ENCODE data around the gene ABCB8. TPM values are rescaled to one million over a fixed set of nuclear protein-coding genes. Genes with fewer than 3 reads are reported as not detected.
A peak's percentile ranks its signal among the peaks of the same experiment; 100 is the strongest.

ABCB8 gene
- total RNA-seq, 5 donors from 2014 or later (not counting 1 experiment from before 2014, with no cell fraction given), result 72.4 to 83.0 (median 74.8) TPM

- Histone ChIP-seq H3K4me3 (ENCODE audit: control insufficient read depth in 1 of 2, extremely low read depth in 1 of 2, low read length in 1 of 2) (peak overlapping the region in 1 of 2 donors; percentile 55), H3K4me1 (ENCODE audit: control insufficient read depth in 1 of 2, extremely low read depth in 1 of 2, insufficient read depth in 2 of 2, low read length in 2 of 2) (peaks cover 31 to 59% of the 10 kb centered on the region in 2 experiments), H3K9me3 (no peaks in the 10 kb centered on the region), H3K36me3 (ENCODE audit: control insufficient read depth in 2 of 2, extremely low read depth in 1 of 2, insufficient read depth in 1 of 2, low read length in 1 of 2) (no peaks in the 10 kb centered on the region), H3K27ac (ENCODE audit: low read length) (peak overlapping the region; percentile 78), H3K27me3 (replicated peaks in 1 of 2; ENCODE audit: control insufficient read depth in 2 of 2, extremely low read depth in 1 of 2, insufficient read depth in 2 of 2, low read length in 1 of 2) (no peaks in the 10 kb centered on the region)
- Mint-ChIP-seq H3K9me3 (no peaks in the 10 kb centered on the region), H3K4me1 (peaks cover 44 to 63% (median 48%) of the 10 kb centered on the region in 3 donors), H3K4me3 (peak overlapping the region; percentile 76 to 82 (median 77)), H3K36me3 (peaks cover 3% of the 10 kb centered on the region), H3K27ac (peak overlapping the region; percentile 86 to 92), H3K27me3 (peaks cover 0 to 2% of the 10 kb centered on the region in 2 donors)
- 40% methylated on average over 7 of the region's 7 CpGs for WGBS (ENCODE audit: insufficient coverage)
- DNase-seq (no peak), ATAC-seq (replicated peaks in 1 of 4) (no peak)
- POLR2A ChIA-PET, result no interaction called here
- CTCF ChIA-PET, result interaction anchor here in 1 of 2 donors (0.9 to 2.0 kb wide), 3 partner anchors 11 to 589 kb away, joined by 3 to 9 read pairs (median 3); no protein-coding TSS in a partner anchor
Measured at GRCh38 chr7:151007469-151007898, 20.8 kb upstream of the ABCB8 start.

GRCh38 chr7:151008143-151008510 is 20.1 kb upstream of the ABCB8 start:
- peaks cover 5% of the 10 kb centered on the region for H3K36me3 Mint-ChIP-seq
- peak in 8 of 35 experiments; percentile 23 to 70 (median 40) for DNase-seq
- no peaks in the 10 kb centered on the region for H3K9me3 ChIP-seq
- H3K4me1 ChIP-seq (ENCODE audit: control insufficient read depth in 1 of 2, extremely low read depth in 1 of 2, insufficient read depth in 2 of 2, low read length in 2 of 2), result peaks cover 36 to 66% of the 10 kb centered on the region in 2 experiments
- H3K4me1 Mint-ChIP-seq, result peaks cover 50 to 70% (median 54%) of the 10 kb centered on the region in 3 donors
- peak; percentile 64 to 74 (median 70) for ATAC-seq (replicated peaks in 1 of 4)
- 0% methylated on average over 3 of the region's 11 CpGs for WGBS (ENCODE audit: insufficient coverage)
- POLR2A ChIA-PET, result interaction anchor here in 1 of 2 donors (0.6 kb wide), 1 partner anchor 11 kb away, joined by 3 read pairs; no protein-coding TSS in a partner anchor
- H3K27ac ChIP-seq (ENCODE audit: low read length), result peak overlapping the region; percentile 78
- CTCF ChIA-PET, result interaction anchor here (0.6 to 2.0 kb wide), 9 partner anchors 10 to 590 kb away, joined by 3 to 9 read pairs (median 3); no protein-coding TSS in a partner anchor
- peak overlapping the region; percentile 86 to 92 for H3K27ac Mint-ChIP-seq
- H3K4me3 Mint-ChIP-seq, result peak overlapping the region; percentile 76 to 82 (median 77)
- H3K27me3 Mint-ChIP-seq, result peaks cover 0 to 2% of the 10 kb centered on the region in 2 donors
- peak overlapping the region; percentile 48 to 55 for H3K4me3 ChIP-seq (ENCODE audit: control insufficient read depth in 1 of 2, extremely low read depth in 1 of 2, low read length in 1 of 2)
- H3K9me3 Mint-ChIP-seq, result no peaks in the 10 kb centered on the region
- no peaks in the 10 kb centered on the region for H3K36me3 ChIP-seq (ENCODE audit: control insufficient read depth in 2 of 2, extremely low read depth in 1 of 2, insufficient read depth in 1 of 2, low read length in 1 of 2)
- H3K27me3 ChIP-seq (replicated peaks in 1 of 2; ENCODE audit: control insufficient read depth in 2 of 2, extremely low read depth in 1 of 2, insufficient read depth in 2 of 2, low read length in 1 of 2), result peaks cover 0 to 2% of the 10 kb centered on the region in 2 experiments

- WGBS (ENCODE audit: insufficient coverage), result 63% methylated on average over 38 of the region's 40 CpGs
- peaks cover 5% of the 10 kb centered on the region for H3K36me3 Mint-ChIP-seq
- no peaks in the 10 kb centered on the region for H3K9me3 Mint-ChIP-seq
- peak overlapping the region; percentile 86 to 92 for H3K27ac Mint-ChIP-seq
- ChIA-PET POLR2A (interaction anchor here in 1 of 2 donors (0.6 kb wide), 1 partner anchor 10 kb away, joined by 3 read pairs; no protein-coding TSS in a partner anchor), CTCF (interaction anchor here (0.6 to 2.0 kb wide), 10 partner anchors 10 to 590 kb away, joined by 3 to 9 read pairs (median 3); no protein-coding TSS in a partner anchor)
- peaks cover 0 to 2% of the 10 kb centered on the region in 2 donors for H3K27me3 Mint-ChIP-seq
- Histone ChIP-seq H3K27me3 (replicated peaks in 1 of 2; ENCODE audit: control insufficient read depth in 2 of 2, extremely low read depth in 1 of 2, insufficient read depth in 2 of 2, low read length in 1 of 2) (peaks cover 0 to 3% of the 10 kb centered on the region in 2 experiments), H3K27ac (ENCODE audit: low read length) (peak overlapping the region; percentile 78), H3K9me3 (no peaks in the 10 kb centered on the region), H3K4me3 (ENCODE audit: control insufficient read depth in 1 of 2, extremely low read depth in 1 of 2, low read length in 1 of 2) (peak overlapping the region; percentile 48 to 55), H3K36me3 (ENCODE audit: control insufficient read depth in 2 of 2, extremely low read depth in 1 of 2, insufficient read depth in 1 of 2, low read length in 1 of 2) (no peaks in the 10 kb centered on the region), H3K4me1 (ENCODE audit: control insufficient read depth in 1 of 2, extremely low read depth in 1 of 2, insufficient read depth in 2 of 2, low read length in 2 of 2) (peaks cover 39 to 72% of the 10 kb centered on the region in 2 experiments)
- H3K4me3 Mint-ChIP-seq, result peak overlapping the region; percentile 76 to 82 (median 77)
- DNase-seq (peak; percentile 36 to 85 (median 63)), ATAC-seq (replicated peaks in 1 of 4) (peak; percentile 38 to 59 (median 54))
- H3K4me1 Mint-ChIP-seq, result peaks cover 54 to 73% (median 54%) of the 10 kb centered on the region in 3 donors
Measured at GRCh38 chr7:151008511-151009323, 19.5 kb upstream of the ABCB8 start.

- Mint-ChIP-seq H3K9me3 (no peaks in the 10 kb centered on the region), H3K27ac (peak overlapping the region; percentile 58 to 88), H3K36me3 (peaks cover 5% of the 10 kb centered on the region), H3K27me3 (peaks cover 0 to 2% of the 10 kb centered on the region in 2 donors), H3K4me1 (peaks cover 61 to 81% (median 61%) of the 10 kb centered on the region in 3 donors), H3K4me3 (peak overlapping the region in 1 of 3 donors; percentile 76)
- DNase-seq, result no peak
- ATAC-seq (replicated peaks in 1 of 4), result no peak
- H3K4me1 ChIP-seq (ENCODE audit: control insufficient read depth in 1 of 2, extremely low read depth in 1 of 2, insufficient read depth in 2 of 2, low read length in 2 of 2), result peaks cover 41 to 79% of the 10 kb centered on the region in 2 experiments
- CTCF ChIA-PET, result interaction anchor here (0.5 to 2.0 kb wide), 7 partner anchors 9 to 235 kb away, joined by 3 to 9 read pairs (median 6); no protein-coding TSS in a partner anchor
- POLR2A ChIA-PET, result interaction anchor here in 1 of 2 donors (0.6 kb wide), 1 partner anchor 20 kb away, joined by 3 read pairs; no protein-coding TSS in a partner anchor
- peaks cover 0 to 3% of the 10 kb centered on the region in 2 experiments for H3K27me3 ChIP-seq (replicated peaks in 1 of 2; ENCODE audit: control insufficient read depth in 2 of 2, extremely low read depth in 1 of 2, insufficient read depth in 2 of 2, low read length in 1 of 2)
- H3K36me3 ChIP-seq (ENCODE audit: control insufficient read depth in 2 of 2, extremely low read depth in 1 of 2, insufficient read depth in 1 of 2, low read length in 1 of 2), result no peaks in the 10 kb centered on the region
- WGBS (ENCODE audit: insufficient coverage), result 87% methylated on average over 19 of the region's 22 CpGs
- H3K27ac ChIP-seq (ENCODE audit: low read length), result peak overlapping the region; percentile 85
- no peaks in the 10 kb centered on the region for H3K9me3 ChIP-seq
- H3K4me3 ChIP-seq (ENCODE audit: control insufficient read depth in 1 of 2, extremely low read depth in 1 of 2, low read length in 1 of 2), result no peak overlapping the region
Measured at GRCh38 chr7:151009327-151010036, 18.8 kb upstream of the ABCB8 start.

GRCh38 chr7:151010037-151010306 is 18.3 kb upstream of the ABCB8 start:
- peaks cover 66 to 86% (median 66%) of the 10 kb centered on the region in 3 donors for H3K4me1 Mint-ChIP-seq
- DNase-seq (no peak), ATAC-seq (replicated peaks in 1 of 4) (no peak)
- ChIA-PET POLR2A (interaction anchor here (0.6 to 1.8 kb wide), 2 partner anchors 18 to 20 kb away, joined by 3 to 4 read pairs; partner anchors contain the start of gene ABCB8 (in 1 of the 2)), CTCF (interaction anchor here (0.5 to 2.0 kb wide), 6 partner anchors 9 to 234 kb away, joined by 3 to 7 read pairs (median 5); no protein-coding TSS in a partner anchor)
- Histone ChIP-seq H3K36me3 (ENCODE audit: control insufficient read depth in 2 of 2, extremely low read depth in 1 of 2, insufficient read depth in 1 of 2, low read length in 1 of 2) (no peaks in the 10 kb centered on the region), H3K4me3 (ENCODE audit: control insufficient read depth in 1 of 2, extremely low read depth in 1 of 2, low read length in 1 of 2) (peak overlapping the region in 1 of 2 donors; percentile 29), H3K27ac (ENCODE audit: low read length) (peak overlapping the region; percentile 85), H3K27me3 (replicated peaks in 1 of 2; ENCODE audit: control insufficient read depth in 2 of 2, extremely low read depth in 1 of 2, insufficient read depth in 2 of 2, low read length in 1 of 2) (peaks cover 0 to 3% of the 10 kb centered on the region in 2 experiments), H3K4me1 (ENCODE audit: control insufficient read depth in 1 of 2, extremely low read depth in 1 of 2, insufficient read depth in 2 of 2, low read length in 2 of 2) (peaks cover 44 to 84% of the 10 kb centered on the region in 2 experiments), H3K9me3 (no peaks in the 10 kb centered on the region)
- H3K9me3 Mint-ChIP-seq, result no peaks in the 10 kb centered on the region
- 100% methylated on average over 1 of the region's 7 CpGs for WGBS (ENCODE audit: insufficient coverage)
- H3K36me3 Mint-ChIP-seq, result peaks cover 5% of the 10 kb centered on the region
- H3K4me3 Mint-ChIP-seq, result peak overlapping the region in 1 of 3 donors; percentile 76
- H3K27me3 Mint-ChIP-seq, result peaks cover 0 to 2% of the 10 kb centered on the region in 2 donors
- peak overlapping the region; percentile 88 for H3K27ac Mint-ChIP-seq
